ENCODE results near the gene UQCRC1. TPM values are rescaled to one million over a fixed set of nuclear protein-coding genes. Genes with fewer than 3 reads are reported as not detected.

UQCRC1 gene
- total and polyA plus RNA-seq, 2 of the 8 experiments (the other 6 are each of a cell fraction or from before 2014, with no cell fraction given) = 310 to 720 TPM

DNA sequence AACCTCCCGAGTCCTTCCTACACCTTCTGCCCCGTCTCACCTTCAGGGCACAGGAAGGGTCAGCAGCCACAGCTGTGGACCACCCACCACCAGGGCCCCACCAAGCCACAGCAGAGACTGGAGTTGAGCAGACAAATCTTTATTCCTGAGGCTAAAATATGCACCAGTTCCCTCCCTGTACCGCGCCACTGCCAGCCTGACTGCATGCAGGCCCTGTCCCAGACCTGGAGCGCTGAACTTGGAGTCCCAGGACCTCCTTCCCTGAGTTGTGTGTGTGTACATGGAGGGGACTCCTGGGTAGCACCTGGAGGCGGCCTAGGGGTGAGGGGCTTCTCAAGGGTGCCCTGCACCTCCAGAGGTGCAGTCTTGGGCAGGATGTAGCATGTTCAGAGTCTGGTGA, 16.2 kb upstream of the UQCRC1 start (continued):
- TF ChIP-seq ASH2L (IDR thresholded peaks at IDR 0.05; ENCODE audit: low read length) (no peak), TEAD4 (IDR thresholded peaks at IDR 0.05; ENCODE audit: low read depth, low read length) (no peak), ZNF274 (IDR thresholded peaks at IDR 0.05; ENCODE audit: borderline replicate concordance, extremely low read depth, low read length) (no peak), KDM1A (IDR thresholded peaks at IDR 0.05; ENCODE audit: borderline replicate concordance, low read length) (no peak), GTF2F1 (IDR thresholded peaks at IDR 0.05; ENCODE audit: borderline replicate concordance, low read depth, low read length) (no peak), TAF1 (IDR thresholded peaks at IDR 0.05; ENCODE audit: low read depth, low read length) (no peak), CHD2 (IDR thresholded peaks at IDR 0.05; ENCODE audit: low read length) (no peak)

Measured in H1 (cell line).